GM21619 (cell line): ENCODE results near the gene ARMH2.

ENCODE experiments used
- ATAC-seq: cut with Tn5 transposase; IDR thresholded peaks from one replicate; pipeline ENCODE4 v1.9.1; 2021; ENCODE audit not compliant: unreplicated experiment

The ARMH2 gene

GRCh38 chr6:24821860-24822444 is 23.2 kb upstream of the ARMH2 start:
- ATAC-seq, result no peak

GRCh38 chr6:24818346-24818745 is 19.6 kb upstream of the ARMH2 start:
- ATAC-seq, result no peak

DNA sequence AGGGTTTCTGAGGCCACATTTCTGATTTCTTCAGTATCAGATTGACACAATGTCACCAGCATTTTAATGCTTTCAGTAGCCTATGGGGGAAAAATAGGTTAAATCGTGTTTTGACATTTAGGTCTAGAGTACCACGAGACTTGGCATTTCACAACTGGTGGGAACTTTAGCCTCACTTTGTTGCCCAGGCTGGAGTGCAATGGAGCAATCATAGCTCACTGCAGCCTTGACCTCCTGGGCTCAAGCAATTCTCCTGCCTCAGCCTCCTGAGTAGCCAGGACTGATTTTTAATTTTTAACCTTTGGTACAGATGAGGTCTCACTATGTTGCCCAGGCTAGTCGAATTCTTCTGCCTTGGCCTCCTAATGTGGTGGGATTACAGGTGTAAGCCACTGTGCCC is 11.0 kb upstream of the ARMH2 start:
- ATAC-seq, result no peak

DNA sequence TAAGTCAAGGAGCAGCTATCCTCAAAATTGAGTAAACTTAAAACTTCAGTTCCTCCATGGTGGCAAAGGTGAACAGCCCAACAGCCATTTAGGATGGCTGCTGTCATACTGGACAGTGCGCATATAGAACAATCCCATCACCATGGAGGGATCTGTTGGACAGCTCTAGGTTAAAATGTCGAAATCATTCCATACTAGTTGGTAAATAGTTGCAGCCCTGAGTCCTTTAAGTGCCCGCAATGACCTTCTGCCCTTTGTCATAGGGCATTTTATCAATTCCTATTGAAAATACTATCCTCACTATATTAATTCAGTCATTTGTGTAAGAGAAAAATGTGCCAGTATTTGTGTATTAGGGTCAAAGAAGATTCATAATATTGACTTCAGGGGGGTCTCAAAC is 8.9 kb upstream of the ARMH2 start:
- ATAC-seq, result no peak

GRCh38 chr6:24802271-24803059 is 3.7 kb upstream of the ARMH2 start:
- ATAC-seq, result no peak

GRCh38 chr6:24799541-24799915 is 811 bp upstream of the ARMH2 start:
- no peak for ATAC-seq

GRCh38 chr6:24797596-24798216 is 1.0 kb downstream of the ARMH2 start:
- ATAC-seq, result no peak

DNA sequence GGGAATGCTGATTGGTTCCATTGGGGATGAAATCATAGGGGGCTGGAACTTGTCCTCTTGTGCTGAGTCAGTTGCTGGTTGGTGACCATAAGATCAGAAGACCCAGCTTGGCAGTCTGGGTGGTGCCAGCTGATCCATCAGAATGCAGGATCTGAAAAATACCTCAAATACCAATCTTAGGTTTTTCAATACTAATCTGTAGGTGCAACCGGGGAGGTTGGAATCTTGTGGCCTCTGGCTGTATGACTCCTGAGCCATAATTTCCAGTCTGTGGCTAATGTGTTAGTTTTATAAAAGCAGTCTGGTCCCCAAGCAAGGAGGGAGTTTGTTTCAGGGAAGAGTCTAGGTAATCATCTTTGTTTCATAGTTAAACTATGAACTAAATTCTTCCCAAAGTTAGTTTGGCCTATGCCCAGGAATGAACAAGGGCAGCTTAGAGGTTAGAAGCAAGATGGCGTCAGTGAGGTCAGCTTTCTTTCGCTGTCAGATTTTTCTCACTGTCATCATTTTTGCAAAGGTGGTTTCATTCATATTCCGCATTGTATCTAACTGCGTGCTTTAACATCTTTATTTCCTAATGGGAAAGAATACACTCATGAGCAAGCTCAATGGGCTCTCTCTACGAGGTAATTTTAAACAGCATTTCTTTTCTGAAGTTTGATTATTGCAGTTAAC is 2.0 kb downstream of the ARMH2 start:
- ATAC-seq, result no peak

GRCh38 chr6:24795106-24795505 is 3.6 kb downstream of the ARMH2 start:
- no peak for ATAC-seq

- no peak for ATAC-seq
These were observed 10.6 kb downstream of the ARMH2 start for GRCh38 chr6:24788031-24788665.

GRCh38 chr6:24780206-24780605 is 18.5 kb downstream of the ARMH2 start:
- ATAC-seq, result no peak

- ATAC-seq, result no peak
These were observed 19.2 kb downstream of the ARMH2 start for GRCh38 chr6:24779416-24780016.

- ATAC-seq, result no peak
These were observed 19.8 kb downstream of the ARMH2 start for GRCh38 chr6:24778878-24779277.

- no peak for ATAC-seq
These were observed 20.6 kb downstream of the ARMH2 start for GRCh38 chr6:24778121-24778520.

DNA sequence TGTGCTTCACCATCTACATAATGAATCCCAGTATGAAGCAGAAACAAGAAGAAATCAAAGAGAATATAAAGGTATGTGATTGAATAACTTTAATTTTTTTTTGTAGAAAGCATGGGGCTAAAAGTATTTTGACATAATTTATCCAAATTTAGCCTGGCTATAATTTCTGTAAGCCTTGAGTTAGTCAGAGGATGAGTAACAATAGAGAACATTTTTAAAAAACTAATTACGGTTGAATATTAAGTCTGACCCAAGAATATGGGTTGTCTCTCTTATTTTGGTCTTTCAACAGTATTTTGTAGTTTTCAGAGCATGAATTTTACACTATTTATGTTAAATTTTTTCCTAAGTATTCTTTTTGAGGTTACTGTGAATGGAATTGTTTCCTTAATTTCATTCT is 21.5 kb downstream of the ARMH2 start:
- ATAC-seq, result no peak

GRCh38 chr6:24775520-24776058 is 23.1 kb downstream of the ARMH2 start:
- no peak for ATAC-seq

GRCh38 chr6:24774696-24775519 is 23.8 kb downstream of the ARMH2 start, which contains the start of gene GMNN:
TSS of gene GMNN (plus strand) at chr6:24774937. CDS start at chr6:24777247, 2,310 bp downstream.
- peak; percentile 94 for ATAC-seq

- no peak for ATAC-seq
These were observed 30.4 kb downstream of the ARMH2 start for GRCh38 chr6:24768361-24768760.

- no peak for ATAC-seq
These were observed 31.8 kb downstream of the ARMH2 start for GRCh38 chr6:24766680-24767462.
